ENCODE measurements around the gene THSD4. TPM values are rescaled to one million over a fixed set of nuclear protein-coding genes. Genes with fewer than 3 reads are reported as not detected.

THSD4 gene
- total and polyA plus RNA-seq, 8 donors, result 15.7 to 43.3 (median 19.1) TPM

DNA sequence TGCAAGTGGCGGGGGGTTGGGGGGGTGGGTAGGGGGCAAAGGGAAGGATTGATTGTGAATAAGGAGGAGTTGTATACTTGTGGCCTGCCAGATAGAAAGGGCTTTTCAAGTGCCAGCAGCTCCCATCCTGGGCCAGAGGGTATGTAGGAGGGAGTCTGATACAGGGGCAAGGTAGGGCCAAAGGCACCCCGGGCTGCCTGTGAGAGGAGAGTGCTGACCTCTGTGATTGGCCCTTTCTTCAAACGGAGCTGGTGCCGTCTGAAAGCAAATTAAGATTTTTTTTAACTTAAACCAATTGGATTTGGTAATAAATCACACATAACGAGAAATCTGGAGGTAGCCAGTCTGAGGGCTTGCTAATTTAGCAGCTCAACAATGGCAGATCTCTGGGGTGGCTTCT, 229.9 kb downstream of the THSD4 start:
- Histone ChIP-seq H3K4me1 (no peaks in the 10 kb centered on the region), H3K4me3 (no peak overlapping the region), H3K27ac (no peak overlapping the region), H3K27me3 (no peaks in the 10 kb centered on the region), H3K9me3 (no peaks in the 10 kb centered on the region), H3K36me3 (no peaks in the 10 kb centered on the region)
- DNase-seq, result no peak
- intact Hi-C loops (cut with DNase I), result no loop called here
- TF ChIP-seq, protein P1, sequence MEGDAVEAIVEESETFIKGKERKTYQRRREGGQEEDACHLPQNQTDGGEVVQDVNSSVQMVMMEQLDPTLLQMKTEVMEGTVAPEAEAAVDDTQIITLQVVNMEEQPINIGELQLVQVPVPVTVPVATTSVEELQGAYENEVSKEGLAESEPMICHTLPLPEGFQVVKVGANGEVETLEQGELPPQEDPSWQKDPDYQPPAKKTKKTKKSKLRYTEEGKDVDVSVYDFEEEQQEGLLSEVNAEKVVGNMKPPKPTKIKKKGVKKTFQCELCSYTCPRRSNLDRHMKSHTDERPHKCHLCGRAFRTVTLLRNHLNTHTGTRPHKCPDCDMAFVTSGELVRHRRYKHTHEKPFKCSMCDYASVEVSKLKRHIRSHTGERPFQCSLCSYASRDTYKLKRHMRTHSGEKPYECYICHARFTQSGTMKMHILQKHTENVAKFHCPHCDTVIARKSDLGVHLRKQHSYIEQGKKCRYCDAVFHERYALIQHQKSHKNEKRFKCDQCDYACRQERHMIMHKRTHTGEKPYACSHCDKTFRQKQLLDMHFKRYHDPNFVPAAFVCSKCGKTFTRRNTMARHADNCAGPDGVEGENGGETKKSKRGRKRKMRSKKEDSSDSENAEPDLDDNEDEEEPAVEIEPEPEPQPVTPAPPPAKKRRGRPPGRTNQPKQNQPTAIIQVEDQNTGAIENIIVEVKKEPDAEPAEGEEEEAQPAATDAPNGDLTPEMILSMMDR (IDR thresholded peaks at IDR 0.05), result no peak
- no peak for ATAC-seq

DNA sequence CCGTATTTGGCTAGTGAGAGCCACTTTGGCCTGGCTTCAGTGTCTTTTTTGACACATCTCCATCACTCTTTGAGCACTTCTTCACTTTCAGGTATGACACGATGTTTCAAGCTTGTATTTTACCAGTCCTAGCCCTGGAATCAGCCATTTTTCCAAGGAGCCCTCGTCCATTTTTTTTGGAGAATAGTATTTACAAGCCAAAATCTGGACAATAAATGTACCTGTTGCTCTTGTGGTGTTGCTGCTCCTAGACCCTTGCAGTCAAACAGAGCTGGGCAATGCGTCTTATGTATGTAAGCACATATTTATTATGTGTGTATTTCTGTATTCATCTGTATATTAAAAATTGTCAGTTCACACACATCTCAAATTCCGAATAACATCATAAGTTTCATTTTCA, 231.2 kb downstream of the THSD4 start:
- no peaks in the 10 kb centered on the region for H3K9me3 ChIP-seq
- no peak overlapping the region for H3K4me3 ChIP-seq
- DNase-seq (no peak), ATAC-seq (no peak)
- no peaks in the 10 kb centered on the region for H3K36me3 ChIP-seq
- intact Hi-C loops (cut with DNase I), result no loop called here
- TF ChIP-seq, protein P1 (IDR thresholded peaks at IDR 0.05), result no peak
- no peaks in the 10 kb centered on the region for H3K27me3 ChIP-seq
- H3K4me1 ChIP-seq, result no peaks in the 10 kb centered on the region
- no peak overlapping the region for H3K27ac ChIP-seq

DNA sequence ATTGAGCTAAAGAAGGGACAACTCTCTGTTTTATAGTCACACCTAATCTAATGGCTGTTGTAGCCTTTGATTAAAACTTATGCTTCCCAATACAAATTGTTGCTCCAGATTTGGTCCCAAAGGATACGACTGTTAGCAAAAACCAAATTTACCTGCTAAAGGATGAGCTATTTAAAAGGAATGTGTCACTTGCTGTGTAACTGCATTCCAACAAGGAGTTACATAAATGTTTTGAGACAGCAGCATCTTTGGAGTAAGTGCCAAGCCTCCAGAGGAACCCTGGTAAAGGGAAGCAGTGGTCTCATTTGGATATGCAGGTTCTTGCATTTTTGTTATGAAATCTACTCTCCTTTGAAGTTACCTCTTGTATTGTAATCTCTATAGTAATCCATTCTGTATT, 233.3 kb downstream of the THSD4 start:
- intact Hi-C loops (cut with DNase I), result no loop called here
- DNase-seq (no peak), ATAC-seq (no peak)
- H3K4me3 ChIP-seq, result no peak overlapping the region
- no peak overlapping the region for H3K27ac ChIP-seq
- H3K9me3 ChIP-seq, result no peaks in the 10 kb centered on the region
- TF ChIP-seq, protein P1 (IDR thresholded peaks at IDR 0.05), result no peak
- H3K36me3 ChIP-seq, result no peaks in the 10 kb centered on the region
- H3K4me1 ChIP-seq, result no peaks in the 10 kb centered on the region
- H3K27me3 ChIP-seq, result no peaks in the 10 kb centered on the region

DNA sequence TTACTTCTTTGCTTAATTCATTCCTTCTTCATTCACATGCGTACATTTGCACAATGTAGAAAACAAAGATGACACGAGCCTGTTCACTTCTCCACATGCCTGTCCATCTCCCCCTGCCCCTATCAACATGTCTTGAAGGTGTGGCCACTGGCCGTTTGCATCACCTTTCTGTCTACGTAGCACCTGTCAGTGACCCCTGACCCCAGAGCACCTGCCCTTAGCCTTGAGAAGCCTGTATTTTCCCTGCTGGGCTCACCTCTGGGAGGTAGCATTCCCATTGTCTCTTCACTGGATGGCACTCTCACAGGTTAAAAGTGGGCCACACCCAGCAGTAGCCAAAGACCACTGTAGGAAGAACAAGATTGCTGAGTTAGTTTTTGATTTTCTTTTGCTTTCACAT, 234.1 kb downstream of the THSD4 start:
- intact Hi-C loops (cut with DNase I), result no loop called here
- TF ChIP-seq, protein P1 (IDR thresholded peaks at IDR 0.05), result no peak
- H3K4me3 ChIP-seq, result no peak overlapping the region
- no peak overlapping the region for H3K27ac ChIP-seq
- H3K9me3 ChIP-seq, result no peaks in the 10 kb centered on the region
- H3K36me3 ChIP-seq, result no peaks in the 10 kb centered on the region
- DNase-seq (no peak), ATAC-seq (no peak)
- H3K27me3 ChIP-seq, result no peaks in the 10 kb centered on the region
- no peaks in the 10 kb centered on the region for H3K4me1 ChIP-seq

DNA sequence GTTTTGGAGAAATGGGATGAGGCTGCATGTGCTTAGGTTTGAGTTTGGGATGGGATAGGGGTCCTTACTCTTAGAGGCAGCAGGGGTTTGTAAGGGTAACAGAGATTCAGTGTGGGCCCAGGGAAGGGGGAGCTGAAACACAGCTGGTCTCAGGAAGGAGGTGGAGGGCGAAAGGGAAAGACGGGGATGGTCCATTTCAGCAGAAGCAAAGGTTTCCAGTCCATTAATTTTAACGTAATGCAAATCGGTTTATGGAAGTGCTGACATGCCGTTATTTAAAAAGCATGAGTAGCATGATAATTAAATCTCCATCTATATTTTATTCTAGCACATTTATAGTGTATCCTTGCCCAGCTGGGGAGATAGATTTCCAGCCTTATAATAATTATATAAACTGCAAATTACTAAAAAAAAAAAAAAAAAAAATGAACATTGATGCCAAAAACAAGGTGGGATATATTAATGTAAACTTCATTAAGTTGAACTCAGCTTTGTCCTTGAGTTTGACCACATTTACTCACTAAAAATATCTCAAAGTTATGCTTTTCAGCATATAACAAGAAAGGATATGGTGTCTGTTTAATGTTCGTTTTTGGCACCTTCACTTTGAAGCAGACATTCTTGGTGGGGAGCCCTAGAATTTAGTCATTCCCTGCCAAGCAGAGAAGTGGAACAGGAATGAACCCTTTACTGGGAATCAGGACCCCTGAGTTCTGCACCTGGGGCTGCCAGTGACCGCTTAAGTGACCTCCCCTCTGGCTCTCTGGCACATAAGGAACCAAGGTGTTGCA, 234.7 kb downstream of the THSD4 start:
- no peak overlapping the region for H3K27ac ChIP-seq
- intact Hi-C loops (cut with DNase I), result no loop called here
- no peaks in the 10 kb centered on the region for H3K36me3 ChIP-seq
- no peaks in the 10 kb centered on the region for H3K27me3 ChIP-seq
- TF ChIP-seq, protein P1 (IDR thresholded peaks at IDR 0.05), result no peak
- DNase-seq (no peak), ATAC-seq (no peak)
- no peaks in the 10 kb centered on the region for H3K4me1 ChIP-seq
- no peak overlapping the region for H3K4me3 ChIP-seq
- no peaks in the 10 kb centered on the region for H3K9me3 ChIP-seq
